ENCODE data around the gene NEMP1. TPM values are rescaled to one million over a fixed set of nuclear protein-coding genes. Genes with fewer than 3 reads are reported as not detected.

Gene NEMP1
- total and polyA plus RNA-seq, 2 of the 8 experiments (the other 6 are each of a cell fraction or from before 2014, with no cell fraction given): 30.1 to 43.2 TPM

GRCh38 chr12:57096099-57096572 is 17.5 kb upstream of the NEMP1 start:
- FAIRE-seq: no peak

More at GRCh38 chr12:57096099-57096572, 17.5 kb upstream of the NEMP1 start:
- H3K27me3 ChIP-seq (replicated peaks in 1 of 4; ENCODE audit: control insufficient read depth in 3 of 4, extremely low read depth in 1 of 4, insufficient read depth in 3 of 4, low read length in 3 of 4): no peaks in the 10 kb centered on the region
- CTCF ChIA-PET (ENCODE audit: partially characterized antibody): interaction anchor here (0.8 to 14.0 kb wide), 10 partner anchors 10 to 95 kb away, joined by 3 to 325 read pairs (median 5); partner anchors contain the start of gene STAT6
- peaks cover 9 to 32% (median 17%) of the 10 kb centered on the region in 4 experiments for H3K36me3 ChIP-seq (ENCODE audit: control insufficient read depth in 2 of 4, insufficient read depth in 4 of 4, low read length in 3 of 4)
- WGBS, 2 experiments (ENCODE audit: extremely low coverage in 1 of 2, insufficient coverage in 1 of 2, insufficient read length in 1 of 2, insufficient replicate concordance in 2 of 2, low coverage in 1 of 2, low lambda C conversion rate in 2 of 2, missing lambda C conversion rate in 1 of 2): 97% methylated on average over 6 of the region's 6 CpGs; no CpG with 5 or more reads in 1 of the 2 experiments
- no peaks in the 10 kb centered on the region; the same call in 1 of the 2 replicates for H3K79me1 ChIP-seq (ENCODE audit: low read depth, low read length)
- no peaks in the 10 kb centered on the region for H3K23me2 ChIP-seq (ENCODE audit: low read depth, low read length)
- no peaks in the 10 kb centered on the region for H3K9me3 ChIP-seq (ENCODE audit: insufficient read depth in 2 of 2, low read depth in 1 of 2, low read length in 1 of 2)
- peak overlapping the region; percentile 55; the same call in 1 of the 2 replicates for H2BK15ac ChIP-seq (ENCODE audit: low read length)
- no peak overlapping the region for H4K5ac ChIP-seq (ENCODE audit: insufficient read length, low read depth, low read length)
- H3K4me1 ChIP-seq (replicated peaks in 1 of 4; ENCODE audit: control insufficient read depth in 3 of 4, insufficient read depth in 4 of 4, low read length in 3 of 4): peaks cover 0 to 21% (median 15%) of the 10 kb centered on the region in 4 experiments; a peak in 6 of 7 replicates
- H3K27ac ChIP-seq (ENCODE audit: low read depth, low read length): no peak overlapping the region
- H3K9ac ChIP-seq (replicated peaks in 1 of 4; ENCODE audit: extremely low read depth in 1 of 4, low read depth in 3 of 4, low read length in 3 of 4): no peak overlapping the region
- no peak overlapping the region for H4K91ac ChIP-seq (replicated peaks; ENCODE audit: insufficient read length, low read length)
- no peak overlapping the region for H3K56ac ChIP-seq (replicated peaks; ENCODE audit: insufficient read length, low read depth, low read length)
- DNase-seq (ENCODE audit: low read depth in 1 of 2, low spot score in 2 of 2): no peak
- H3K79me2 ChIP-seq (ENCODE audit: control insufficient read depth in 1 of 2, insufficient read depth in 2 of 2, low read length in 2 of 2): peaks cover 0 to 2% of the 10 kb centered on the region in 2 experiments; a peak in 1 of 4 replicates
- no peak overlapping the region for H3K14ac ChIP-seq (ENCODE audit: insufficient read length)
- H3K4me2 ChIP-seq (ENCODE audit: insufficient read depth in 1 of 2, low read depth in 2 of 2, low read length in 2 of 2): no peak overlapping the region
- peak overlapping the region; percentile 86 for H2BK5ac ChIP-seq (ENCODE audit: low read depth, low read length)
- no peak overlapping the region for H2AK5ac ChIP-seq (ENCODE audit: low read depth, low read length)
- no peak overlapping the region for H2BK20ac ChIP-seq (ENCODE audit: low read length)
- H3K4ac ChIP-seq (replicated peaks; ENCODE audit: insufficient read length, low read depth, low read length): no peak overlapping the region
- H3K23ac ChIP-seq (ENCODE audit: insufficient read length): no peak overlapping the region
- H2BK120ac ChIP-seq (replicated peaks; ENCODE audit: low read depth, low read length): no peak overlapping the region
- H3K4me3 ChIP-seq (ENCODE audit: extremely low read depth in 1 of 4, insufficient read depth in 2 of 4, low read depth in 3 of 4, low read length in 4 of 4): no peak overlapping the region
- H2AFZ ChIP-seq (ENCODE audit: low read length): no peak overlapping the region
- no peak overlapping the region for H4K8ac ChIP-seq (ENCODE audit: extremely low read depth, insufficient read depth, low read length)
- peaks cover 4% of the 10 kb centered on the region in 2 experiments for H4K20me1 ChIP-seq (replicated peaks in 1 of 2; ENCODE audit: control insufficient read depth in 1 of 2, insufficient read depth in 2 of 2, low read length in 2 of 2)
- POLR2A ChIA-PET (ENCODE audit: partially characterized antibody): interaction anchor here (0.6 to 16.5 kb wide), 8 partner anchors 7 to 414 kb away, joined by 3 to 352 read pairs (median 8); partner anchors contain the start of genes LRP1, NAB2, NEMP1 and SHMT2
- H3K18ac ChIP-seq (ENCODE audit: extremely low read depth, low read length): no peak overlapping the region
- no peak overlapping the region for H2BK12ac ChIP-seq (ENCODE audit: low read depth, low read length)
- TF ChIP-seq PHF8 (conservative IDR thresholded peaks at IDR 0.05; ENCODE audit: low read depth, low read length) (no peak), POU5F1 (IDR thresholded peaks at IDR 0.05; ENCODE audit: low read depth, low read length) (no peak), RAD21 (IDR thresholded peaks at IDR 0.05 in 1 of 2, conservative IDR thresholded peaks at IDR 0.05 in 1 of 2; ENCODE audit: low read depth in 2 of 2, low read length in 2 of 2) (no peak), NRF1 (IDR thresholded peaks at IDR 0.05; ENCODE audit: low read depth, low read length) (no peak), ASH2L (IDR thresholded peaks at IDR 0.05; ENCODE audit: low read length) (no peak), SP2 (IDR thresholded peaks at IDR 0.05; ENCODE audit: low read length) (no peak), CHD1 (IDR thresholded peaks at IDR 0.05; ENCODE audit: low read depth, low read length) (no peak), MAFK (IDR thresholded peaks at IDR 0.05; ENCODE audit: low read depth, low read length) (no peak), SRF (IDR thresholded peaks at IDR 0.05; ENCODE audit: low read depth, low read length) (no peak), RFX5 (IDR thresholded peaks at IDR 0.05; ENCODE audit: borderline replicate concordance, low read depth, low read length) (no peak), EP300 (IDR thresholded peaks at IDR 0.05; ENCODE audit: borderline replicate concordance in 1 of 2, low read depth in 2 of 2, low read length in 2 of 2) (no peak)
